Hepatocyte (in vitro differentiated cells): ENCODE measurements around the gene MEIOSIN. TPM values are rescaled to one million over a fixed set of nuclear protein-coding genes. Genes with fewer than 3 reads are reported as not detected.
A peak's percentile ranks its signal among the peaks of the same experiment; 100 is the strongest.

Source experiments
- DNase-seq: peaks from one replicate; pipeline ENCODE4 v3.0.0-alpha.2; 2016; ENCODE audit warnings: low spot score
- H2AFZ ChIP-seq: fragments of 200-600 bp; sonication (generic); 2 replicates; pipeline ENCODE4 v1.6.0; 2016; ENCODE audit warnings: antibody characterized with exemption, mild to moderate bottlenecking
- H3K27ac ChIP-seq: fragments of 200-600 bp; sonication (generic); 2 replicates; pipeline ENCODE4 v1.5.1; 2016; ENCODE audit warnings: mild to moderate bottlenecking
- H3K27me3 ChIP-seq: fragments of 200-600 bp; sonication (generic); 2 replicates; pipeline ENCODE4 v1.6.1; 2016
- H3K36me3 ChIP-seq: fragments of 200-600 bp; sonication (generic); replicated peaks from 2 replicates; pipeline ENCODE4 v1.5.1; 2016; ENCODE audit warnings: low read depth; ENCODE audit not compliant: insufficient read depth
- H3K4me1 ChIP-seq: fragments of 200-600 bp; sonication (generic); 2 replicates; pipeline ENCODE4 v1.5.1; 2016; ENCODE audit warnings: mild to moderate bottlenecking, moderate library complexity; ENCODE audit not compliant: insufficient read depth
- H3K4me2 ChIP-seq: fragments of 200-600 bp; sonication (generic); 2 replicates; pipeline ENCODE4 v1.6.0; 2016
- H3K4me3 ChIP-seq: fragments of 200-600 bp; sonication (generic); 2 replicates; pipeline ENCODE4 v1.5.1; 2016; ENCODE audit warnings: mild to moderate bottlenecking
- H3K79me2 ChIP-seq: fragments of 200-600 bp; sonication (generic); 2 replicates; pipeline ENCODE4 v1.6.0; 2017; ENCODE audit warnings: mild to moderate bottlenecking
- H3K9me2 ChIP-seq: fragments of 200-600 bp; sonication (generic); replicated peaks from 2 replicates; pipeline ENCODE4 v1.6.0; 2017; ENCODE audit warnings: mild to moderate bottlenecking; ENCODE audit not compliant: insufficient read depth
- H3K9me3 ChIP-seq: fragments of 200-600 bp; sonication (generic); 2 replicates; pipeline ENCODE4 v1.5.1; 2016; ENCODE audit warnings: low read depth, mild to moderate bottlenecking
- H4K20me1 ChIP-seq: fragments of 200-600 bp; sonication (generic); 2 replicates; pipeline ENCODE4 v1.6.0; 2016; ENCODE audit warnings: mild to moderate bottlenecking; ENCODE audit not compliant: insufficient read depth, poor library complexity, severe bottlenecking
- CTCF ChIP-seq: fragments of 200-600 bp; sonication (generic); IDR thresholded peaks from 2 replicates; pipeline ENCODE4 v1.5.1; 2016; ENCODE audit warnings: antibody characterized with exemption, mild to moderate bottlenecking; ENCODE audit not compliant: poor library complexity
- EZH2 ChIP-seq: fragments of 200-600 bp; sonication (generic); IDR thresholded peaks from 2 replicates; pipeline ENCODE4 v1.6.1; 2016; ENCODE audit warnings: antibody characterized with exemption, mild to moderate bottlenecking, borderline replicate concordance
- EZH2phosphoT487 ChIP-seq: fragments of 200-600 bp; sonication (generic); IDR thresholded peaks from one replicate; pipeline ENCODE4 v1.6.1; 2018; ENCODE audit warnings: antibody characterized with exemption, mild to moderate bottlenecking, low read depth, moderate library complexity; ENCODE audit not compliant: unreplicated experiment, severe bottlenecking
- WGBS: methylation state at CpG from one replicate; pipeline ENCODE4 v1.1.6; 2016; ENCODE audit warnings: low lambda C conversion rate; ENCODE audit errors: missing lambda C conversion rate; 5-methylcytosine and 5-hydroxymethylcytosine counted together
- polyA plus RNA-seq: library from polyadenylated mRNA; unstranded; fragments of >200 nt; fragmentation: Nextera tagmentation; extraction: Ambion mirVana; gene quantifications from 2 replicates; pipeline ENCODE4 v1.2.1, GENCODE V29; 2016
- total RNA-seq: library from RNA; depleted of rRNA; stranded (reverse); fragments of >200 nt; gene quantifications from 2 replicates; pipeline ENCODE4 v1.2.3, GENCODE V29; 2014

The MEIOSIN gene
- total and polyA plus RNA-seq, 2 experiments from 2014 or later, result not detected

GRCh38 chr19:45771311-45771933, 38.2 kb downstream of the MEIOSIN start:
- 95% methylated on average over 31 of the region's 46 CpGs for WGBS
- Histone ChIP-seq H3K27ac (peak overlapping the region; percentile 91), H3K9me2 (no peaks in the 10 kb centered on the region), H3K4me1 (peaks cover 11% of the 10 kb centered on the region), H3K4me3 (no peak overlapping the region), H3K9me3 (no peaks in the 10 kb centered on the region), H3K79me2 (peaks cover 15% of the 10 kb centered on the region), H4K20me1 (no peaks in the 10 kb centered on the region), H2AFZ (no peak overlapping the region), H3K36me3 (no peaks in the 10 kb centered on the region), H3K27me3 (no peaks in the 10 kb centered on the region), H3K4me2 (peak overlapping the region; percentile 90)
- no peak for DNase-seq
- TF ChIP-seq EZH2phosphoT487 (no peak), CTCF (no peak), EZH2 (no peak)

GRCh38 chr19:45772130-45772840, 39.0 kb downstream of the MEIOSIN start:
- DNase-seq, result no peak
- Histone ChIP-seq H2AFZ (no peak overlapping the region), H3K27ac (no peak overlapping the region), H3K4me1 (peaks cover 3% of the 10 kb centered on the region), H3K9me2 (no peaks in the 10 kb centered on the region), H3K4me2 (no peak overlapping the region), H3K36me3 (no peaks in the 10 kb centered on the region), H3K27me3 (no peaks in the 10 kb centered on the region), H3K79me2 (peaks cover 6% of the 10 kb centered on the region), H3K9me3 (no peaks in the 10 kb centered on the region), H4K20me1 (no peaks in the 10 kb centered on the region), H3K4me3 (no peak overlapping the region)
- 91% methylated on average over 14 of the region's 14 CpGs for WGBS
- TF ChIP-seq EZH2 (no peak), EZH2phosphoT487 (no peak), CTCF (no peak)

- Histone ChIP-seq H3K79me2 (peaks cover 1% of the 10 kb centered on the region), H3K36me3 (no peaks in the 10 kb centered on the region), H3K4me2 (no peak overlapping the region), H3K4me3 (no peak overlapping the region), H3K27ac (no peak overlapping the region), H4K20me1 (no peaks in the 10 kb centered on the region), H3K4me1 (peaks cover 3% of the 10 kb centered on the region), H3K9me2 (no peaks in the 10 kb centered on the region), H3K27me3 (no peaks in the 10 kb centered on the region), H2AFZ (no peak overlapping the region), H3K9me3 (no peaks in the 10 kb centered on the region)
- TF ChIP-seq EZH2 (no peak), CTCF (no peak), EZH2phosphoT487 (no peak)
- 96% methylated on average over 3 of the region's 3 CpGs for WGBS
- no peak for DNase-seq
These were observed 39.7 kb downstream of the MEIOSIN start for GRCh38 chr19:45772912-45773311.
